HG02885 (cell line): Measurements from ENCODE around the gene SLC6A11.

ENCODE experiments used
- ATAC-seq: cut with Tn5 transposase; IDR thresholded peaks from one replicate; pipeline ENCODE4 v1.9.1; 2021; ENCODE audit warnings: mild to moderate bottlenecking; ENCODE audit not compliant: unreplicated experiment, poor library complexity

The SLC6A11 gene

DNA sequence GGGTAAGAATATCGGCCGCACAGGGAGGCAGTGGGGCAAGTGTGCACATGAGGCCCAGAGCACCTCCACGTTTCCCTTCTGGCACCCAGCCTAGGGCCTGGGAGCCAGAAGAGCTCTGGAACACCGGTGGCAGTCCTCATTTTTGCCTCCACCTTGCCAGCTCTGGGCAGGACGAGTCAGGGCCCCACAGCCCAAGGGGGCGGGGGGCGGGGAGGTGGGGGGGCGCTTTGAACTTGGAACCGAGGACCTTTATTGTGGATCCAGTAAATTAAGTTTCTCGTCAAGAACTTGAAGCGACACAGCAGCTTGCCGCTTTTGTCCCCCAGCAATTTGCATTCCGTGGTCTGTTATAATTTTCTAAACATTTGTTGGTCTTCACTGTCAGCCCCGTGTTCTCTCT, 66.8 kb downstream of the SLC6A11 start:
- no peak for ATAC-seq

DNA sequence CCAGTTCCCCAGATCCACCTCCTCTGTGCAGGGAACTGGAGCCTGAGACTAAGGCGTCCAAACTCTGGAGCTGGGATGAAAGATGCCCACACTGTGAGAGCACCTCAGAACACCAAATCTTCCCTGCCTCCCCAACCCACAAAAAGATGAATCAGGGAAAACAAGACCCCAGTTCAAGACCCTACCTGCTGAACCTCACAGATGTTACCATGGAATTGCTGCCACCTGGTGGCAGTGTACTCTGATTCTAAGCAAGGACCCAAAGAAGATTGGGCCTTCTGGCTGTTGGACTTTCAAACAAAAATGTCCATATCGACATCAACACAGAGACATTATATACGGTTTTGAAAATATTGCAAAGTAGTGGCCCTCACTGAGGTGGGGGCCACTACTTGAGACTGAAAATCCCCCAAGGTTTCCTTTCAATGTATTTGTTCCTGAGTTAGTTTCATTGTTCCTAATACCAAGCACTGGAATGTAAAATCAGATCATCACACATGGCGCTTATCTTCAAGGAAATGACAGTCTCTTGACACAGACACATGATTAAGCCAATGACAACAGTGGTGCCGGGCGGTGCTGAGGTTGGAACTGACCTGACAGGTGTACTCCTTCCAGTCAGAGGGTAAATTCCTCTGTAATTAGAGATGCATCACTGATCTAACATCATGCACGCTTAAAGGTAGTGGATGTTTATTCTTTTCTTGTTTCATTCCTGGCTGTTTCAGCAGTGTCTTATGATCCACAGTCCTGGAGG, 67.6 kb downstream of the SLC6A11 start:
- ATAC-seq: no peak

DNA sequence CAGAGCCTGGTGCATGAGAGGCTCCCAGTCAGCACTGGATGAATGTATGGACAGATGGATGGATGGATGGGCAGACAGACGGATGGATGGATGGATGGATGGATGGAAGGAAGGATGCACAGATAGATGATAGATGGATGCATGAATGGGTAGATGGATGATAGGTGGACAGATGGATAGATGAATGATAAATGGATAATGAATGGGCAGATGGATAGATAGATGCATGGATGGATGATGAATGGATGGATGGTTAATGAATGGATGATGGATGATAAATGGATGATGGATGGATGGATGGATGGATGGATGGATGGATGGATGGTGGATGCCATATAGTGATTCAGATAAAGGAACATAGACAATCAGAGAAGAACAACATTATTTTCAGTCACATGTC, 71.0 kb downstream of the SLC6A11 start:
- no peak for ATAC-seq

DNA sequence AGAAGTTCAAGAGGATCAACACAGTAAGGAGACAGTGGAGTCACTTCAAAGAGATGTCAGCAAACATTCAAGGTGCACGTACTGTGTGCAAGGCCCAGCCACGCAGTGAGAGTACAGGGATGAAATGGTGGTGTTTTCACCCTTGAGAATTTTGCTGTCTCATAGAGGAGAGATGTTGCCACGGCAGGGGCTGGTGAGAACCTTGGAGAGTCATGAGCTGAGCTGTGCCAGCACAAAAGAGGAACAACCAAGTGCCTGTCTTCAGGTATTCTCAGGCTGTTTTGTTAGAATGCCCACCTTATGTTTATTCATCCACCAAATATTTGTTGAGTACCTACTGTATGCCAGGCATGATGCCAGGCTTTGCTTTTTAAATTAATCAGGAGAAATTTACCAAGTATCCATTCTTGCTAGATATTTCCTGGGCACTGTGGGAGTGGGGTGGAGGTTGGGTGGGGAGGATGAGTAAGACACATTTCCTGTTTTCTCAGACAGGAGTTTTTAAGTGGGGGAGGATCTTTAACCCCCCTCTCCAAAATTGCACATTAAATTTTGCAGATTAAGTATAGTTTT, 72.6 kb downstream of the SLC6A11 start:
- no peak for ATAC-seq

DNA sequence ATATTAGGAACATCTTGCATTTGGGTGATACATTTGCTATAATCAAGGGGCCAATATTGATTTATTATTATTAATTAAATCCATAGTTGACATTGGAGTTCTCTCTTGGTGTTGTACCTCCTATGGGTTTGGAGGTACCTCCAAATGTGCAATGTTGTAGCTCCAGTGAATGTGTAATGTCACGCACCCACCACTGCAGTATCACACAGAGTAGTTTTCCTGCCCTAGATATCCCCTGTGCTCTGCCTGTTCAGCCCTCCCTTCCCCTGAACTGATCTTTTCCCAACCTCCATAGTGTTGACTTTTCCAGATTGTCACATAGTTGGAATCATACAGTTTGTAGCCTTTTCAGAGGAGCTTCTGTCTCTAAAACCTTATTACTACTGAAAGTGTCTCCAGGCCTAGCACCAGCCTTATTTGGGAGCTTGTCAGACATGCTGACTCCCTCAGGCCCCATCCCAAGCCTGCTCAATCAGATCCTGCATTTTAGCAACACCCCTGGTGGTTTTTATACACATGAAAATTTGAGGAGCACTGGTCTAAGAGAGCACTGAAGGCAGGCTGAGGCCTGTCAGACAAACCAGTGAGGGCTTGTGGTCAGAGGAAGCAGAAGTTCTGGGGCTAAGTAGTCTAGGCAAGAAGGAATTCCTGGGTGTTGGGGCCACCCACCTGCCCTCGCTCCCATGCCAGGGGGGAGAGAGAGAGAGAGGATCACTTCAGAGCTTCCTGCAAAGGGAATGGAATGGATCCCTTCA, 73.4 kb downstream of the SLC6A11 start:
- ATAC-seq: no peak

DNA sequence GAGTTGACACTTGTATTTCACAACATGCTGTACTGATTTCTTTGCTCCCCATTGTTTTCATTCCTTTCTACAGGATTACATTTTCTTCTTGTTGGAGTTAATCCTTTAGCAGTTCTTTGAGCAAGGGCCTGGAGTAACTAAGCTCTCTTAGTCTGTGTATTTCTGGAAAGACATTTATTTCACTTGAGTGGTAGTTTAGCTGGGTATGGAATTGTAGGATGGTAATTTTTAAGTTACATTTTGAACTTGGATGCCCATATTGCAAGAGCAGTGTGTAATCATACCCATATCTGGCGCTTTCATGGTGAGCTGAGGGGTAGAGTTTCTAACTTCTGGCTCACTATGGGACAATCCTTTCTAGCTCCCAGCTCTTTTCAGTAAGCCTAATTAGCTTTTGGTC, 74.6 kb downstream of the SLC6A11 start:
- ATAC-seq: no peak

DNA sequence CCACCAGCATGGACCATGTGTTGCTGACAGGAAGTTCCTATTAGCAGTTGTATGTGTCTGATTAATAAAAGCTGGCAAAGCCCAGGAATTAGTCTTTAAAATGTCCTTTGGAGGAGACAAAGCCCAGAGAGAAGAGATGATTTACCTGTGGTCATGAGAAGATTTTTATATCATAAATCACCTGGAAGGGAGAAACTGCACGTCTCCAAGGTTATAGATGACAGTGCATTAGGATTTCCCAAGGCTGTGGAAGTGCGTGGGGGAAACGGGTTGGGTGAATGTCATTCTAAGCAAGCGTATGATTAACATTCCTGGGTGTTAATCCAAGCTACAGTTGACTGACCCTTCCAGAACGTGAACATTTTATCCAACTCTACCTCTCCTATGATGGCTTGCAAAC, 76.6 kb downstream of the SLC6A11 start:
- no peak for ATAC-seq

DNA sequence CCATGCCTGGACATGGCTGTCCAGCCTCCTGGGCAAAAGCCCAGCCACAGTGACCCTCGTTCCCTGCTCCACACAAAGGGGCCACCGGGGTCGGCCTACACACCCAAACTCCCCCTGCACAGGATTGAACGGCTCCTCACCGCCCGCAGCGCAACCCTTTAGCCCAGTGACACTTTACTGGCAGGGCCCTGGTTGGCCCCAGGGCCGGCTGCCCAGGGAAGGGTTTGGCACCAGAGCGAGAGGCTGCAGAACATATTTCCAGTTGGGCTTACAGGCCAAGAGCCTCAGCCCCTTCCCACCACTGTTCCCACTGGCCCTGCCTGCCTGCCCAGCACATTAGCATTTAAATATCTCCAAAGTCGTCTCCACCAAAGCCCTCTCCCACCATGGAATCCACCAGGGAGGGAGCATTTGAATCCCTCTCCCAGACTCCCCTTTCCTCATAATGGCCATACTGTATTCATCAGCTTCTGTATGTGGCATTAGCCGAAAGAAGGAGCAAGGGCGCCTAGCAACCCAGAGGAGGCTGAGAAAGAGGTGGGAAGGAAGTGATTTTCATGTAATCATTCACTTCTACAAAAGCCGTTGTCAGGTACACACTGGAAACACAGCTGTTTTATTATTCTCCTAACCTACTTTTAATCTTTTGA, 85.4 kb downstream of the SLC6A11 start:
- no peak for ATAC-seq

DNA sequence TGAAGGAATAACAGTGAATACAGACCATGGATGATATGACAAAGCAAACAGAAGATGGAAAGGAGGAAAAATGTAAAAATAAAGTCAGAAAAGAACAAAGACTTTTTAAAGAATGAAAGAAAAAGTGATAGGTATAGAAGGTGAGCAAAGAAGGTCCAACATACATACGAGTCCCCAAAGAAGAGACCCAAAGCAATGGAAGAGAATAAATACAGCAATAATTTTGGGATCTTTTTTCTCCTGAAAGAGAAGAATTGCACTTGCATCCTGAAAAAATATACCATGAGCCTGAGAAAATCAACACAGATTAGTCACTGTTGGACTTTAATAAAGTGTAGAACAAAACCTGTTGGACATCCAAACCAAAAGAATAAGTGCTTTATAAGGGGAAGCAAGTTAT, 91.2 kb downstream of the SLC6A11 start:
- ATAC-seq: no peak

DNA sequence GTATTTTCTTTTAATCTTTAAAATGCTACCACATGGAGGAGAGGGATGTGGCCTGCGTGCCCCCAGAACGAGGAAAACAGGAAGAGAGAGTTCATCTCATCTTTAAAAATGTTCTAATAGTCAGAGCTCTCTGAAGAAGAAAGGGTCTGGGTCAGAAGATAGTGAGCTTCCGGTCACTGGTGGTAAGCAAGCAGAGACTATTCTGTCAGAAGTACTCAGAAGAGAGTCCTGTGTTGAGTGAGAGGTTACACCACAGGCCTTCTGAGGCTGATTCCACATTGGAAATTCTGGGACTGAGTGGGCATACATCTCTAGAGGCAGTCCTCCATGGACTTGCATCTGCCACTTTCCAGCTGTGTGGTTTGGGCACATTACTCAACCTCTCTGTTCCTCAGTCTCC, 94.3 kb downstream of the SLC6A11 start:
- no peak for ATAC-seq

DNA sequence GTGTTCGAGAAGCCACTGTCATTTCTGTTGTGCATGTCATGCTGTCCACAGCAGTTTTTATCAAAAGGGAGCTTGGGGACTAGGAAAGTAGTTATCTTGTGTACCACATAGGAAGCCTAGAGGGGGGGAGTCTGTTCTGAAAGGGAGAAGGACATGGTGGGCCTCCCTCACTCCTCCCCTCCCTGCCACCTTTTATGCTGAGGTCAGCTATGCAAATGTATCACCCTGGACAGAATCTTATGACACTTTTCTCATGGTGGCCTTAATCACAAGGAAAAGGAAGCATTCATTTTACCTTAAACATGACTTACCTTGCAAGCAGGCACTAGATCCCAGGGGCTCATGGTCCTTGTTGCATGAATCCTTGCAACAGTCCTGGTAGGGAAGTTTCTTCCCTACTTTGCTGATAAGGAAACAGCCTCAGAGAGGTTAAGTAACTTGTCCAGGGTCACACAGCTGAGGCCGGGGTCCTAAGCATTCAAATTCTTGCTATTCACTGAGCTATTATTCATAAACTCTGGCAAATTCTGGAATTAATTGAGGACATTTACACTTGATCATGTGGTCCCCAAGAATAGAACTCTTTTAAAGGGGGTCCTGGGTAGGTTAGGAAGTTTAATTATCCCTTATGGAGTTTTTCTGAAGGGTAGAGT, 95.4 kb downstream of the SLC6A11 start:
- ATAC-seq: no peak

DNA sequence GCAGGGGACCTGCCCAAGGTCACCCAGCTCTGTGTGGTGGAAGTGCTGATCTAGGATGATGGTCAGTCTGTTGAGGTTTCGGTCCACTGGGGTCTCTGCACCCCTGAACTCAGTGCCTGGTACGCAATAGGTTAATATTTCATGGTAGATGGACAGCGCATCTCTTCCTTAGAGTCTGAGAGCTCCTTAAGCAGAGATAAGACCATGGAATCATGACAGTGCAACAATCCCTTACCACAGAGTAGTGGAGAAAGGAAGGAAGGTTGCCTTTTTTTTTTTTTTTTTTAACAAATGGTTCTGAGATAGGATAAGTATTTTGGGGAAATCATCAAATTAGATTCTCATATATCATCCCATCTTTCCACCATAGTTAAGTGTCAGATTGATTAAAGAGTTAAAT, 96.8 kb downstream of the SLC6A11 start:
- ATAC-seq: no peak

DNA sequence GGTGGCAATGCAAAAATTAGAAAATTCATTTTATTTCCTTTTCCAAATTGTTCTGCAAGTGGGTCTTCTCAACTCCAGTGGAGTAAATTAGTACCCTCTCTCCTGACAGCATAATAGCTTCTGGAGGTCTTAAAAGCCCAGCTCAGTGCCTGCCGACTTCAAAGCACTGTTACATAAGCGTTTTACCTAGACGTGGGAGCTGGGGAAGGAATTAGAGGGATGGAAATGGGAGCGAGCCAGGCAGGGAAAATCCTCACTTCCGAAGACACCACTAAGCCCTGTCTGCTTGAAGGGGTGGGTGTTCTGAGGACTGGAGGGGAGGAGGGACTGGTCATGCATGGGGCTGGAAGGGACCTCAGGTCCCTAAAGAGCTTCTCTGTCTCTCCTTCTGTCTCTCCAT, 99.3 kb downstream of the SLC6A11 start:
- ATAC-seq: no peak

DNA sequence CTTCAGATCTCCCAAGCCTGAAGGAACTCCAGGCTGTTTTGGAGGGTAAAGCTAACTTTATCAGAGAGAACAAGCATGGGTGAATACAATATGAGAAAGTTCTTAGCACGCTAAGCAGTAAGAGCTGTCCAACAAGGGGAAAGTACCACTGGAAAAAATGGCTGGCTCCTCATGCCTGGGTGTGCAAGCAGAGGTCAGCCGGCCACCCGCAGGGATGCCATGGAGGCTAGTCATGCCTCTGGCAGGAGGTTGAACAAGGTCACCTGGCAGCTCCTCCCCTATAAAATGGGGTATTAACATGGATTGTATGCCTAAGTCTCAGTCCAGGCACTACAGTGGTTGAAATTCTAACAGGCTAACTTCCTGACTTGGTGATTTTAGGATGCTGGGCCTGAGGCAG, 101.1 kb downstream of the SLC6A11 start:
- no peak for ATAC-seq

DNA sequence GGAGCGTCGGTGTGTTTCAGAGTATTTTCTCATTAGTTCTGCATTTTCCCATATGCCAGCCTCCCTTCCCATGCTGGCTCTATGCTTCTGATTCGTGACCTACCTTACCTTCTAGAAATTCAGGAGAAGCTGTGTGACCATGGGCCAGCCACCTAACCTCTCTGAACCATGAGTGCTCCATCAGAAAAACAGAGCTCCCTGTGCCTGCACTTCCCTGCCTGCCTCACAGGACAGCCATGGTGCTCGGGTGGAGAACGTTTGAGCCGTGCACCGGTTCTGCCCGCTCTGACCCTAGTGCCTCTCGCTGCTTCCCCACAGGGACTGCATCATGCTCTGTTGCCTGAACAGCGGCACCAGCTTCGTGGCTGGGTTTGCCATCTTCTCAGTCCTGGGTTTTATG, 102.0 kb downstream of the SLC6A11 start:
- ATAC-seq: no peak

DNA sequence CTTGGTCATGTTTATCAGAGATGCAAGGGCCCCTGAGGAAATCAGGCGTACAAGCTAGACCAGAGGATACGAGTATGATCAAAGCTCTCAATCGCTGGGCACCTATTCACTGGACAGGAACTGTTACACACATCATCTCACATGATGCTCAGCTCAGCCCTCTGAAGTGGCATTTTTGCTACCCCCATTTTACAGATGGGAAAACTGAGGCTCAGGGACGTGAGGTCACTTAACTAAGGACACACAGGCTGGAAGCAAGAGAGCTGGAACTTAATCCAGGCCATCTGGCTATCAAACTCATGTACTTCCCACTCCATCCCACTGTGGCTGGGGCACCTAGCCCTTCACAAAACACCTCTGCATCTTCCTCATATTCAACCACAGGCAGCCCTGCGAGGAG, 103.6 kb downstream of the SLC6A11 start:
- no peak for ATAC-seq

DNA sequence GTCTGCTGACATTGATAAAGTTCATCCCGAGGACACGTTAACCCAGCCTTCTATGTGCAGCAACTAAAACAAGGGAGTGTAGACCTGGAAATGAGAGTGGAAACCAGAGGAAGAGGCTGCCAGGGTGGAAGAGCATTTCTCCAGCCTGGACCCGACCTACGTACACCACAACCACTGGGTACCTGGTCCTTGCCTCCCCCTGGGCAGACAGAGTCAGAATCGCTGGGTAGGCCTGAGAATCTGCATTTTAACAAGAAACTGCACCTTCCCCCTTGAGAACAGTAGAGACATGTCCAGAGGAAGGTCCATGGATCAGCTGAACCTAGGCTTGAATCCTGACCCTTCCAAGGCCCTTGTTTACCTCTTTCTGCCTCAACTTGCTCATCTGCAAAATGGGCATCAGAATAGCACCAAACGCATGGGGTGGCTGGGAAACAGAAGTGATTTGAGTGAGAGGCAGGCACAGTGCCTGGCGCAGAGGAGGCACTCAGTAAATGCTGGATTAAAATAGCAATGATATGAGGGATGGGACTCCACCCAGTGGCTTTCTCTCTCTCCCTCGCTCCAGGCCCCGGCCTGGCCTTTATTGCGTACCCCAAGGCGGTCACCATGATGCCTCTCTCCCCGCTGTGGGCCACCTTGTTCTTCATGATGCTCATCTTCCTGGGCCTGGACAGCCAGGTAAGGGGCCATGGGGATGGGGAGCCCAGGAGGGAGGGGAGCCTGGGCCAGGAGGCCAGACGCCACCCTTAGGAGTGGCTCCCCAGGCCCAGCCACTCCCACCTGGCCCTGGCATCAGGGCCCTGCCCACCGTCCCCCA, 109.6 kb downstream of the SLC6A11 start:
- ATAC-seq: no peak

DNA sequence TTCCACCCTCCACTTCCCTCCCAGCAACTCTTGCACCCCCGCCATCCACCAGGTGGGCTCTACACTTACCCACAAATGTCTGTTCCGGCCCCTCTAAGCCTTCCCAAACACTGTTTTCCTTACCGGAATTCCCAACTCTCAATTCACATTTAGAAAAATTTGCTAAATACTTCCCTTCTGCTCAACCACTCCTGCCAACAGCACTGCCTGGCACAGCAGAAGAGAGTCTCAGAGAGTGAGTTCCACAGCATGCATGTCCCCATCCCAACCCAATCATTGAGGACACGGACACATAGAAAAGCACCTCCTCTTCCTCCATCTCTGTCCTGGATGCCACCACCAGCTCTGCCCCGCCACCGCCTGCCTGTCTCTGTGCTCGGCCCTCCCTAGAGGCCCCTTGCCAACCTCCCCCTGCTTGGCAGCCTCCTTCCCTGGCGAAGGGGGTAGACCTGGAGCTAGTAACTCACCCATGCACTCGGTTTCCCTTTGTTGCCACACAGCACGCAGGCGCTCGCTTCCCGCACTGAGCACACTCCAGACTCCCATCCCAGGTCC, 110.3 kb downstream of the SLC6A11 start:
- no peak for ATAC-seq

DNA sequence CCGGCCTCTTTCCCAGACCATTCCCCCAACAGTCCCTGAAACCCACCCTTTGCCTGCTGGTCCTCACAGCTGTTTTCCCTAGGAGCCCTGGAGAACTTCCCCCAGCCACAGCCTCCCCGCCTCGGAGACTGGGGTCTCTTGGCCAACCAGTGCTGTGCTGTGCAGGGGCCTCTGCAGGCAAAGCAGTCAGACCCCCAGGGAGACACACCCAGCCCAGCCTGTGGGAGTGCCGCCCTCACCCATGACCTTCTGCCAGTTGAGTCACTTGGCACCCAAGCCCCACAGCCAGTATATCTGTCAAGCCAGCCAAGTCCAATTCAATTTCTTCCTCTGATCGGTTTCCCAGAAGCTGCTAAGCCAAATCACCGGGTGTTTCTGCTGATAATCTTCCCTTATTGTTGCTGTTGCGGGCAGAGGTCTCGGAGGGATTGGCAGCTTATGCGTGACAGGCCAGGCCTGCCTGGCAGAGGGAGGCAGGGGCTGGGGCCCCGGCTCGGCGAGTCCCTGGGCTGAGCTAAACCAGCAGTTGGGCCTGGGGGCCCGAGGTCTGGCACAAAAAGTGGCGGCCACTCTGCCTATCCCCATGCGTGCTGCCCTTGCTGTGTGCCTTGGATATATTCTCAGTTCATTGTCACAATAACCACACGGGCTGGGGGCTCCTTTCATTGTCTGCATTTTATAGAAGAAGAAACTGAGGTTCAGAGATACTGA, 110.9 kb downstream of the SLC6A11 start:
- ATAC-seq: no peak
